K562 (cell line): ENCODE results near the gene EEPD1. TPM values are rescaled to one million over a fixed set of nuclear protein-coding genes. Genes with fewer than 3 reads are reported as not detected.
A peak's percentile ranks its signal among the peaks of the same experiment; 100 is the strongest.

ENCODE experiments used
- BDP1 ChIP-seq: IDR thresholded peaks from 3 replicates; pipeline ENCODE4 v1.6.1; 2011; ENCODE audit not compliant: insufficient read length, insufficient read depth
- CBFA2T3 ChIP-seq: fragments of 450-650 bp; IDR thresholded peaks from 2 replicates; pipeline ENCODE4 v1.6.1; 2017
- CCNT2 ChIP-seq: IDR thresholded peaks from 2 replicates; pipeline ENCODE4 v1.6.1; 2011; ENCODE audit warnings: borderline replicate concordance, low read depth, mild to moderate bottlenecking, moderate library complexity, mixed read lengths, low read length; ENCODE audit not compliant: insufficient read length; ENCODE audit errors: extremely low read depth
- CREB1 ChIP-seq, 2 experiments: sonication (generic) in 1 of 2; formaldehyde crosslinking in 1 of 2; IDR thresholded peaks; 2 replicates each; pipeline versions ENCODE4 v1.6.1 to v1.8.0; 2012 to 2022; ENCODE audit warnings: inconsistent platforms in 1 of 2, mild to moderate bottlenecking in 1 of 2, missing genetic modification reagents in 1 of 2, moderate library complexity in 1 of 2
- ELF4 ChIP-seq: fragments of 450-650 bp; formaldehyde crosslinking; IDR thresholded peaks from 2 replicates; pipeline ENCODE4 v1.4.0; 2022; ENCODE audit warnings: missing genetic modification characterization
- GABPA ChIP-seq: fragments of 200-800 bp; sonication (Bioruptor generic); conservative IDR thresholded peaks from 2 replicates; pipeline ENCODE4 v1.6.1; 2016; ENCODE audit warnings: low read depth, missing genetic modification characterization, missing compliant biosample characterization
- HDAC2 ChIP-seq: fragments of 450-650 bp; IDR thresholded peaks from 2 replicates; pipeline ENCODE4 v1.6.1; 2016; ENCODE audit warnings: mild to moderate bottlenecking
- HMG20A ChIP-seq: fragments of 450-650 bp; formaldehyde crosslinking; conservative IDR thresholded peaks from 2 replicates; pipeline ENCODE4 v1.4.0; 2020; ENCODE audit warnings: mild to moderate bottlenecking, mixed read lengths
- MAFG ChIP-seq: fragments of 450-650 bp; conservative IDR thresholded peaks from 2 replicates; pipeline ENCODE4 v1.6.1; 2016; ENCODE audit warnings: missing genetic modification characterization, missing compliant biosample characterization
- MEIS2 ChIP-seq: fragments of 450-650 bp; IDR thresholded peaks from 2 replicates; pipeline ENCODE4 v1.6.1; 2014; ENCODE audit warnings: mild to moderate bottlenecking; ENCODE audit not compliant: partially characterized antibody
- NR2C2 ChIP-seq, 2 experiments: fragments of 200-800 bp in 1 of 2; sonication (Bioruptor generic) in 1 of 2; sonication (generic) in 1 of 2; formaldehyde crosslinking in 1 of 2; IDR thresholded peaks; 2 replicates each; pipeline versions ENCODE4 v1.6.1 to v1.8.0; 2016 to 2022; ENCODE audit warnings: mild to moderate bottlenecking in 1 of 2, missing compliant biosample characterization in 1 of 2, missing genetic modification characterization in 1 of 2, missing genetic modification reagents in 1 of 2
- TEAD4 ChIP-seq, 2 experiments: sonication (generic) in 1 of 2; formaldehyde crosslinking in 1 of 2; IDR thresholded peaks; 2 replicates each; pipeline versions ENCODE4 v1.6.1 to v1.8.0; 2012 to 2022; ENCODE audit warnings: borderline replicate concordance in 1 of 2, inconsistent platforms in 1 of 2, low read length in 1 of 2, mild to moderate bottlenecking in 1 of 2, missing genetic modification reagents in 1 of 2
- ZNF121 ChIP-seq: sonication (generic); formaldehyde crosslinking; conservative IDR thresholded peaks from 2 replicates; pipeline ENCODE4 v1.8.0; 2022; ENCODE audit warnings: missing genetic modification reagents
- ZNF124 ChIP-seq: sonication (generic); formaldehyde crosslinking; IDR thresholded peaks from 2 replicates; pipeline ENCODE4 v1.8.1; 2022; ENCODE audit warnings: missing genetic modification reagents
- ZNF316 ChIP-seq: fragments of 450-650 bp; IDR thresholded peaks from 2 replicates; pipeline ENCODE4 v1.6.1; 2016
- ZNF583 ChIP-seq: fragments of 250-450 bp; sonication (Bioruptor Pico); IDR thresholded peaks from 2 replicates; pipeline ENCODE4 v1.4.0; 2020
- ZNF77 ChIP-seq: fragments of 250-450 bp; sonication (Bioruptor Pico); IDR thresholded peaks from 2 replicates; pipeline ENCODE4 v1.5.0; 2020
- polyA plus RNA-seq, 8 experiments: library from polyadenylated mRNA; depleted of rRNA in 4 of 8; stranded (reverse) in 5 of 8; unstranded in 3 of 8; fragments of >200 nt; fragmentation: Nextera tagmentation in 2 of 8; fragmentation: Illumina TruSeq in 1 of 8; extraction: Ambion mirVana in 2 of 8; extraction: Trizol in 1 of 8; gene quantifications; 2 replicates each; pipeline versions ENCODE4 v1.2.1 to v1.2.3, GENCODE V29; 2011 to 2014; ENCODE audit warnings: inconsistent platforms in 1 of 8, missing spikeins in 1 of 8
- total RNA-seq, 7 experiments: library from RNA; depleted of rRNA in 6 of 7; stranded (reverse); fragments of >200 nt in 6 of 7; fragmentation: Illumina TruSeq in 2 of 7; extraction: Trizol in 2 of 7; gene quantifications; 2 replicates each; pipeline versions ENCODE4 v1.2.1 to v1.2.3, GENCODE V29; 2011 to 2021; ENCODE audit warnings: low replicate concordance in 1 of 7
- TF ChIP-seq, protein P1 (sequence below): fragments of 450-650 bp; IDR thresholded peaks from 2 replicates; pipeline ENCODE4 v1.6.1; 2016; ENCODE audit warnings: borderline replicate concordance
- TF ChIP-seq, protein P2 (sequence below): fragments of 450-650 bp; formaldehyde crosslinking; IDR thresholded peaks from 2 replicates; pipeline ENCODE4 v1.4.0; 2020; ENCODE audit warnings: mild to moderate bottlenecking, moderate library complexity
- TF ChIP-seq, protein P3 (sequence below): sonication (generic); formaldehyde crosslinking; IDR thresholded peaks from 2 replicates; pipeline ENCODE4 v1.8.1; 2022; ENCODE audit warnings: missing genetic modification reagents
- TF ChIP-seq, protein P4 (sequence below): fragments of 250-450 bp; sonication (Bioruptor Pico); IDR thresholded peaks from 2 replicates; pipeline ENCODE4 v1.5.0; 2021; ENCODE audit warnings: mild to moderate bottlenecking, moderate library complexity

The EEPD1 gene
- total and polyA plus RNA-seq, 9 of the 15 experiments (the other 6 are each of a cell fraction or from before 2014, with no cell fraction given): 0.01 to 1.5 (median 0.74) TPM; not detected in 1

DNA sequence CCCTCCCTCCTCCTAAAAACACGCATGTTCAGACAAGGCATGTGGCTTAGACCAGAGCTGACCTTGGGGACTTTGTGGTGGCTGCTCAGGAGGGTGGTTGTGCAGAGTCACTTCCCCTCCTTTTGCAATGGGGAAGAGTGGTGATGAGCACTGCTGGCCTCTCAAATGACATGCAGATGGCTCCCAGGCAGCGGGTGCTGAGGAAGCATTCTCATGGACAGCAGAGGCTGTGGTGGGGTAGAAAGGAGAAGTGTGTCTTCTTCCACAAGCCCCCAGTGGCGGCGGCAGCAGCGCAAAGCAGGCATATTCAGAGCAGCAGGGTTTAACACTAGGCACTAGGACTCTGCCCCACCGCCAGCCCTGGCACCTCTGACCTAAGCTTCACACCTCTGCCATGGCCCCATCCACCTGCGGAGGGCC, 130.7 kb downstream of the EEPD1 start (continued):
- no peak for TF ChIP-seq ZNF121 (CRISPR knock-in tag)
- TF ChIP-seq, protein P1, sequence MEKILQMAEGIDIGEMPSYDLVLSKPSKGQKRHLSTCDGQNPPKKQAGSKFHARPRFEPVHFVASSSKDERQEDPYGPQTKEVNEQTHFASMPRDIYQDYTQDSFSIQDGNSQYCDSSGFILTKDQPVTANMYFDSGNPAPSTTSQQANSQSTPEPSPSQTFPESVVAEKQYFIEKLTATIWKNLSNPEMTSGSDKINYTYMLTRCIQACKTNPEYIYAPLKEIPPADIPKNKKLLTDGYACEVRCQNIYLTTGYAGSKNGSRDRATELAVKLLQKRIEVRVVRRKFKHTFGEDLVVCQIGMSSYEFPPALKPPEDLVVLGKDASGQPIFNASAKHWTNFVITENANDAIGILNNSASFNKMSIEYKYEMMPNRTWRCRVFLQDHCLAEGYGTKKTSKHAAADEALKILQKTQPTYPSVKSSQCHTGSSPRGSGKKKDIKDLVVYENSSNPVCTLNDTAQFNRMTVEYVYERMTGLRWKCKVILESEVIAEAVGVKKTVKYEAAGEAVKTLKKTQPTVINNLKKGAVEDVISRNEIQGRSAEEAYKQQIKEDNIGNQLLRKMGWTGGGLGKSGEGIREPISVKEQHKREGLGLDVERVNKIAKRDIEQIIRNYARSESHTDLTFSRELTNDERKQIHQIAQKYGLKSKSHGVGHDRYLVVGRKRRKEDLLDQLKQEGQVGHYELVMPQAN: no peak
- TF ChIP-seq HDAC2: no peak
- TF ChIP-seq GABPA: 0 out of 2 replicates have a peak, but pooled peaks have one; percentile 33
- no peak for TF ChIP-seq MEIS2
- TF ChIP-seq, protein P2, sequence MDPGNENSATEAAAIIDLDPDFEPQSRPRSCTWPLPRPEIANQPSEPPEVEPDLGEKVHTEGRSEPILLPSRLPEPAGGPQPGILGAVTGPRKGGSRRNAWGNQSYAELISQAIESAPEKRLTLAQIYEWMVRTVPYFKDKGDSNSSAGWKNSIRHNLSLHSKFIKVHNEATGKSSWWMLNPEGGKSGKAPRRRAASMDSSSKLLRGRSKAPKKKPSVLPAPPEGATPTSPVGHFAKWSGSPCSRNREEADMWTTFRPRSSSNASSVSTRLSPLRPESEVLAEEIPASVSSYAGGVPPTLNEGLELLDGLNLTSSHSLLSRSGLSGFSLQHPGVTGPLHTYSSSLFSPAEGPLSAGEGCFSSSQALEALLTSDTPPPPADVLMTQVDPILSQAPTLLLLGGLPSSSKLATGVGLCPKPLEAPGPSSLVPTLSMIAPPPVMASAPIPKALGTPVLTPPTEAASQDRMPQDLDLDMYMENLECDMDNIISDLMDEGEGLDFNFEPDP (CRISPR knock-in tag): no peak
- no peak for TF ChIP-seq CREB1 (IDR thresholded peaks at IDR 0.05)
- no peak for TF ChIP-seq CREB1 (CRISPR knock-in tag; IDR thresholded peaks at IDR 0.05)
- TF ChIP-seq NR2C2 (CRISPR knock-in tag; IDR thresholded peaks at IDR 0.05): no peak
- TF ChIP-seq NR2C2 (tag; IDR thresholded peaks at IDR 0.05): peak; percentile 9; the same call in 1 of the 2 replicates
- TF ChIP-seq ZNF77 (CRISPR knock-in tag): no peak
- no peak for TF ChIP-seq CBFA2T3
- TF ChIP-seq, protein P3, sequence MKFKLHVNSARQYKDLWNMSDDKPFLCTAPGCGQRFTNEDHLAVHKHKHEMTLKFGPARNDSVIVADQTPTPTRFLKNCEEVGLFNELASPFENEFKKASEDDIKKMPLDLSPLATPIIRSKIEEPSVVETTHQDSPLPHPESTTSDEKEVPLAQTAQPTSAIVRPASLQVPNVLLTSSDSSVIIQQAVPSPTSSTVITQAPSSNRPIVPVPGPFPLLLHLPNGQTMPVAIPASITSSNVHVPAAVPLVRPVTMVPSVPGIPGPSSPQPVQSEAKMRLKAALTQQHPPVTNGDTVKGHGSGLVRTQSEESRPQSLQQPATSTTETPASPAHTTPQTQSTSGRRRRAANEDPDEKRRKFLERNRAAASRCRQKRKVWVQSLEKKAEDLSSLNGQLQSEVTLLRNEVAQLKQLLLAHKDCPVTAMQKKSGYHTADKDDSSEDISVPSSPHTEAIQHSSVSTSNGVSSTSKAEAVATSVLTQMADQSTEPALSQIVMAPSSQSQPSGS (CRISPR knock-in tag): no peak
- peak; percentile 53; the same call in 1 of the 2 replicates for TF ChIP-seq MAFG
- TF ChIP-seq ZNF583 (CRISPR knock-in tag): no peak
- no peak for TF ChIP-seq TEAD4 (IDR thresholded peaks at IDR 0.05; ENCODE audit: low read length)
- TF ChIP-seq TEAD4 (CRISPR knock-in tag; IDR thresholded peaks at IDR 0.05; ENCODE audit: borderline replicate concordance): 0 out of 2 replicates have a peak, but pooled peaks have one; percentile 11
- no peak for TF ChIP-seq HMG20A (CRISPR knock-in tag)
- no peak for TF ChIP-seq ZNF124 (CRISPR knock-in tag)
- TF ChIP-seq, protein P4, sequence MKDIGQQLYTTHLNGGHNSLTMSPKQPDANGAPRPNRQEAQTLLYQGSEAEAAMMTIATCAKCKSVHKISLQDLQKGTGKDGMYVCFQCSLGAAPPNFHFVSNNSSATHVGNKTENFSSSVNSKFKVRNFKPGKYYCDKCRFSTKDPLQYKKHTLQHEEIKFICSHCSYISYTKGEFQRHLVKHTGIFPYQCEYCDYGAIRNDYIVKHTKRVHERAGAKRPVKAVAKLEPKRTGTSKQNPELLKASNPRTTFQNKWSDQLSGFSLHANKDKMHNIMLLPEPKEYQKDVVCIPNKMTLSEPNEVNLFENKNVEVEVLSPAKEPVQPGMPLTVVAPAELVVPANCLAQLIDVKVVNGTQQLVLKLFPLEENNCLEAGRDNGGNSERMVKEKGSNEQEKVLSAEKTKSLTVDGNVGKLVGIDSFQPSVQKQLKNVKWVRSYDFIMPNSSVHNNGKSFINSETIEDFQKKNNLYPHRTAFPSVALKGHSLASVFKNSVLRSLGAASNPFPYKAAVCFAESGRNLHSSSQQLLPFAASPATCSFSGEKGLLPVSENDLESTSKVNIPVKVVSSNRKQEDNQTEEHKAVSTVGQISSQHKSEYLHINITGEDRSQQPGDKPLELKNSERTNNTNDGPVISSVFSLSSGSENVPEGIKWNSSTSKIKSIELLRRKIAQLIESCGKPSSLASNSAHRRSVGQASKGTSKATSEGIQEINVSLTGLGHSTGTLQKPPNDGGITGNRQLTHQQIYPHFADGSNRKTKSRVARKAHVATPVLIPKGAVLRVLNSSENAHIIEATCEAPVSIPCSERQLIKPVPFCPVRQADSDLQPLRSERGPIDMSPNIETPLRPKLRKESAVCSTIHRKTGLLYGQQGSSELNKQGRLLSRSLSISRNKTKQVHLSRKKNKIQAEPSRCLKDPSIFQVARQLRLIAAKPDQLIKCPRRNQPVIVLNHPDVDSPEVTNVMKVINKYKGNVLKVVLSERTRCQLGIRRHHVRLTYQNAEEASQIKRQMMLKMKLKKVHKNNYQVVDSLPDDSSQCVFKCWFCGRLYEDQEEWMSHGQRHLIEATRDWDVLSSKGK (CRISPR knock-in tag): no peak
- TF ChIP-seq ZNF316: peak; percentile 29; the same call in 1 of the 2 replicates
- no peak for TF ChIP-seq ELF4 (CRISPR knock-in tag)
- no peak for TF ChIP-seq CCNT2
- TF ChIP-seq BDP1: no peak
